K562 (cell line): ENCODE data around the gene ITGB5. TPM values are rescaled to one million over a fixed set of nuclear protein-coding genes. Genes with fewer than 3 reads are reported as not detected.

Experiments used
- ATAC-seq: fragments of 200-7000 bp; cut with Tn5 transposase; 3 replicates; pipeline ENCODE4 v1.9.1; 2020; ENCODE audit warnings: moderate library complexity
- BruUV-seq: library from RNA; stranded (reverse); fragments of 400-500 nt; replicated peaks from 2 replicates; lab custom pipeline; 2021; lab: Mats Ljungman, UMichigan
- CTCF ChIA-PET: fragments of 300-600 bp; formaldehyde crosslinking; extraction: SDS; loops from one replicate; lab custom pipeline; 2021; ENCODE audit warnings: low intra/inter-chr PET ratio; lab: Yijun Ruan, JAX
- POLR2A ChIA-PET: fragments of 300-600, 350-650 bp; sonication (Branson Sonifier 250); formaldehyde crosslinking; extraction: SDS; loops from one replicate; lab custom pipeline; 2021; ENCODE audit warnings: antibody characterized with exemption, inconsistent platforms; lab: Yijun Ruan, JAX
- DNase-seq, 4 experiments: peaks; one replicate each; pipeline versions ENCODE4 v3.0.0 to v3.0.0-alpha.2; 2011 to 2018; ENCODE audit warnings: low spot score in 3 of 4, mixed read lengths in 3 of 4; ENCODE audit errors: extremely low read depth in 1 of 4
- FAIRE-seq: peaks from 2 replicates; lab custom pipeline; 2011; peaks lifted over from hg19 to GRCh38; lab: Jason Lieb, UNC
- H2AFZ ChIP-seq: 2 replicates; pipeline ENCODE4 v1.6.0; 2011; ENCODE audit warnings: low read depth, low read length, control low read depth, inconsistent platforms
- H3K27ac ChIP-seq: fragments of 200-600 bp; 3 replicates; pipeline ENCODE4 v1.8.0; 2011; ENCODE audit warnings: low read depth, mild to moderate bottlenecking, control low read depth, inconsistent platforms, low read length, moderate library complexity, mixed read lengths; ENCODE audit errors: extremely low read depth
- H3K27me3 ChIP-seq, 2 experiments: fragments of 300-600 bp in 1 of 2; 2 replicates in 1 of 2; 3 replicates in 1 of 2; pipeline versions ENCODE4 v1.6.0 to v1.8.0; 2011; ENCODE audit warnings: inconsistent platforms in 2 of 2, low read length in 2 of 2, mild to moderate bottlenecking in 1 of 2, mixed read lengths in 1 of 2, moderate library complexity in 1 of 2; ENCODE audit not compliant: control insufficient read depth in 2 of 2, insufficient read depth in 2 of 2
- H3K36me3 ChIP-seq: fragments of 300-600 bp; 3 replicates; pipeline ENCODE4 v1.8.0; 2011; ENCODE audit warnings: mild to moderate bottlenecking, low read length, inconsistent platforms; ENCODE audit not compliant: control insufficient read depth, insufficient read depth
- H3K4me1 ChIP-seq, 2 experiments: fragments of 200-600 bp in 1 of 2; replicated peaks in 1 of 2; 2 replicates in 1 of 2; 3 replicates in 1 of 2; pipeline versions ENCODE4 v1.5.1 to v1.8.0; 2011; ENCODE audit warnings: inconsistent platforms in 2 of 2, low read length in 2 of 2, mild to moderate bottlenecking in 1 of 2, mixed read lengths in 1 of 2, moderate library complexity in 1 of 2; ENCODE audit not compliant: control insufficient read depth in 2 of 2, insufficient read depth in 2 of 2
- H3K4me2 ChIP-seq: 2 replicates; pipeline ENCODE4 v1.6.1; 2011; ENCODE audit warnings: low read length, control low read depth, inconsistent platforms, mixed read lengths; ENCODE audit not compliant: insufficient read depth
- H3K4me3 ChIP-seq: fragments of 200-600 bp; sonication (generic), shearing (Covaris generic); 2 replicates; pipeline ENCODE4 v1.5.1; 2016; ENCODE audit warnings: control low read depth, inconsistent platforms
- H3K79me2 ChIP-seq: fragments of 200-600 bp; 3 replicates; pipeline ENCODE4 v1.8.0; 2011; ENCODE audit warnings: low read length, inconsistent platforms; ENCODE audit not compliant: control insufficient read depth, insufficient read depth
- H3K9ac ChIP-seq, 2 experiments: 2 replicates each; pipeline versions ENCODE4 v1.6.0 to v1.6.1; 2011; ENCODE audit warnings: low read depth in 2 of 2, low read length in 2 of 2, control low read depth in 1 of 2, inconsistent platforms in 1 of 2, mild to moderate bottlenecking in 1 of 2, mixed read lengths in 1 of 2; ENCODE audit not compliant: insufficient read depth in 1 of 2
- H3K9me1 ChIP-seq: one replicate; pipeline ENCODE4 v1.6.0; 2011; ENCODE audit warnings: inconsistent platforms, mild to moderate bottlenecking, low read length, moderate library complexity; ENCODE audit not compliant: control insufficient read depth, insufficient read depth
- H3K9me3 ChIP-seq: replicated peaks from 2 replicates; pipeline ENCODE4 v1.5.1; 2011; ENCODE audit warnings: low read depth, low read length, inconsistent platforms; ENCODE audit not compliant: control insufficient read depth, insufficient read depth
- H4K20me1 ChIP-seq: replicated peaks from 2 replicates; pipeline ENCODE4 v1.6.1; 2011; ENCODE audit warnings: low read length, inconsistent platforms, mixed read lengths; ENCODE audit not compliant: control insufficient read depth, insufficient read depth
- ATF1 ChIP-seq, 2 experiments: fragments of 450-650 bp in 1 of 2; IDR thresholded peaks; 2 replicates each; pipeline ENCODE4 v1.6.1; 2016; ENCODE audit warnings: missing compliant biosample characterization in 1 of 2, missing genetic modification characterization in 1 of 2
- GTF2F1 ChIP-seq: IDR thresholded peaks from 2 replicates; pipeline ENCODE4 v1.6.1; 2011; ENCODE audit warnings: low read depth, low read length, improper control_type of control experiment
- NCOA4 ChIP-seq: fragments of 450-650 bp; IDR thresholded peaks from 2 replicates; pipeline ENCODE4 v1.6.1; 2018; ENCODE audit warnings: mild to moderate bottlenecking; ENCODE audit not compliant: partially characterized antibody
- POLR2H ChIP-seq: IDR thresholded peaks from 2 replicates; pipeline ENCODE4 v1.6.1; 2016; ENCODE audit warnings: missing genetic modification characterization, low read depth, mild to moderate bottlenecking, control low read depth, missing compliant biosample characterization, moderate library complexity
- SRF ChIP-seq, 2 experiments: fragments of 250-450, 450-650 bp in 1 of 2; sonication (Bioruptor Pico) in 1 of 2; sonication (generic) in 1 of 2; formaldehyde crosslinking; IDR thresholded peaks; 2 replicates each; pipeline versions ENCODE4 v1.5.0 to v1.5.1; 2020 to 2022; ENCODE audit warnings: mild to moderate bottlenecking in 1 of 2, missing genetic modification reagents in 1 of 2
- SRSF7 ChIP-seq: fragments of 200-400 bp; formaldehyde crosslinking; optimal IDR thresholded peaks from 2 replicates; pipeline ENCODE3; 2017; ENCODE audit warnings: mild to moderate bottlenecking, low read depth, low read length
- SUPT5H ChIP-seq: fragments of 450-650 bp; IDR thresholded peaks from 2 replicates; pipeline ENCODE4 v1.6.1; 2016
- ZBTB7A ChIP-seq: IDR thresholded peaks from 2 replicates; pipeline ENCODE4 v1.6.1; 2011; ENCODE audit warnings: low read depth, mild to moderate bottlenecking, low read length, moderate library complexity, borderline replicate concordance; ENCODE audit not compliant: control insufficient read depth
- ZEB2 ChIP-seq: fragments of 450-650 bp; IDR thresholded peaks from 2 replicates; pipeline ENCODE4 v1.6.1; 2016
- ZNF253 ChIP-seq: fragments of 250-450 bp; sonication (Bioruptor Pico); conservative IDR thresholded peaks from 2 replicates; pipeline ENCODE4 v1.6.1; 2021; ENCODE audit warnings: mild to moderate bottlenecking
- ZNF263 ChIP-seq: sonication (generic); formaldehyde crosslinking; IDR thresholded peaks from 2 replicates; pipeline ENCODE4 v1.8.0; 2022; ENCODE audit warnings: mild to moderate bottlenecking, missing genetic modification reagents, borderline replicate concordance
- ZNF586 ChIP-seq: fragments of 450-650 bp; formaldehyde crosslinking; conservative IDR thresholded peaks from 2 replicates; pipeline ENCODE4 v1.4.0; 2020; ENCODE audit warnings: mild to moderate bottlenecking, moderate library complexity
- ZSCAN29 ChIP-seq: fragments of 450-650 bp; IDR thresholded peaks from 2 replicates; pipeline ENCODE4 v1.6.1; 2017
- WGBS: fragments of 100-300 bp; shearing (Covaris generic); methylation state at CpG from one replicate; pipeline ENCODE4 v1.1.6; 2016; ENCODE audit warnings: low coverage, mixed read lengths; ENCODE audit not compliant: insufficient coverage; ENCODE audit errors: missing lambda C conversion rate; 5-methylcytosine and 5-hydroxymethylcytosine counted together
- in situ Hi-C: fragments of 300-500 bp; cut with MboI; formaldehyde crosslinking; loops from 4 replicates; pipeline ENCODE4 v1.15.0; 2018; ENCODE audit warnings: inconsistent platforms, mixed read lengths
- intact Hi-C: fragments of 100-400 bp; cut with micrococcal nuclease; formaldehyde crosslinking; loops from 2 replicates; pipeline ENCODE4 v1.14.2; 2022
- polyA plus RNA-seq, 8 experiments: library from polyadenylated mRNA; depleted of rRNA in 4 of 8; stranded (reverse) in 5 of 8; unstranded in 3 of 8; fragments of >200 nt; fragmentation: Nextera tagmentation in 2 of 8; fragmentation: Illumina TruSeq in 1 of 8; extraction: Ambion mirVana in 2 of 8; extraction: Trizol in 1 of 8; gene quantifications; 2 replicates each; pipeline versions ENCODE4 v1.2.1 to v1.2.3, GENCODE V29; 2011 to 2014; ENCODE audit warnings: inconsistent platforms in 1 of 8, missing spikeins in 1 of 8
- total RNA-seq, 7 experiments: library from RNA; depleted of rRNA in 6 of 7; stranded (reverse); fragments of >200 nt in 6 of 7; fragmentation: Illumina TruSeq in 2 of 7; extraction: Trizol in 2 of 7; gene quantifications; 2 replicates each; pipeline versions ENCODE4 v1.2.1 to v1.2.3, GENCODE V29; 2011 to 2021; ENCODE audit warnings: low replicate concordance in 1 of 7
- TF ChIP-seq, protein P1 (sequence below): fragments of 250-450 bp; sonication (Bioruptor Pico); IDR thresholded peaks from 2 replicates; pipeline ENCODE4 v1.5.0; 2021; ENCODE audit warnings: mild to moderate bottlenecking, moderate library complexity
- TF ChIP-seq, protein P2 (sequence below), 3 experiments: IDR thresholded peaks in 2 of 3; conservative IDR thresholded peaks in 1 of 3; 2 replicates each; pipeline ENCODE4 v1.5.1; 2011 to 2012; ENCODE audit warnings: low read length in 3 of 3, mild to moderate bottlenecking in 3 of 3, control low read depth in 2 of 3, improper control_type of control experiment in 1 of 3, inconsistent platforms in 1 of 3, low read depth in 1 of 3, mixed read lengths in 1 of 3, moderate library complexity in 1 of 3; ENCODE audit not compliant: insufficient read depth in 2 of 3
- TF ChIP-seq, protein P3 (sequence below): fragments of 250-450 bp; sonication (Bioruptor Pico); IDR thresholded peaks from 2 replicates; pipeline ENCODE4 v1.8.0; 2022; ENCODE audit warnings: moderate library complexity, mild to moderate bottlenecking, inconsistent platforms

ITGB5 gene
- total and polyA plus RNA-seq, 9 of the 15 experiments (the other 6 are each of a cell fraction or from before 2014, with no cell fraction given): 1.7 to 46.8 (median 9.9) TPM

DNA sequence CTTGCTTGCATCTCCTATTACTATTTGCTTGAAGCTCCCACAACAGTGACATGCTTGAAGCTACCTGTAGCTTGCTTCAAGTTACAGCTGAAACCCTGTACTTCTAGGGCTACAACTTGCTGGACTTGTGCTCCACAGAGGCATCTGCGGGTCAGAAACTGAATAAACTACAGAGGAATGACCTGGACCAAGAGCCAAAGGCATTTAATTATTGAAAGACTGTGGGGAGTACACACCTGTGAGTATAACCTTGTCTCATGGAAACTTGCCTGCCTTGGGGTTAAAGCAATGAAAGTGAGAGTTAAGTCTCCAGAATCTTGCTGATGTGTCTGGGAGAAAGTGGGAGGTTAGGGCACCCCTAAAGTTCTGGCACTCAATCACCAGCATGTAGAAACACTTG is 87.1 kb downstream of the ITGB5 start (continued):
- TF ChIP-seq, protein P1, sequence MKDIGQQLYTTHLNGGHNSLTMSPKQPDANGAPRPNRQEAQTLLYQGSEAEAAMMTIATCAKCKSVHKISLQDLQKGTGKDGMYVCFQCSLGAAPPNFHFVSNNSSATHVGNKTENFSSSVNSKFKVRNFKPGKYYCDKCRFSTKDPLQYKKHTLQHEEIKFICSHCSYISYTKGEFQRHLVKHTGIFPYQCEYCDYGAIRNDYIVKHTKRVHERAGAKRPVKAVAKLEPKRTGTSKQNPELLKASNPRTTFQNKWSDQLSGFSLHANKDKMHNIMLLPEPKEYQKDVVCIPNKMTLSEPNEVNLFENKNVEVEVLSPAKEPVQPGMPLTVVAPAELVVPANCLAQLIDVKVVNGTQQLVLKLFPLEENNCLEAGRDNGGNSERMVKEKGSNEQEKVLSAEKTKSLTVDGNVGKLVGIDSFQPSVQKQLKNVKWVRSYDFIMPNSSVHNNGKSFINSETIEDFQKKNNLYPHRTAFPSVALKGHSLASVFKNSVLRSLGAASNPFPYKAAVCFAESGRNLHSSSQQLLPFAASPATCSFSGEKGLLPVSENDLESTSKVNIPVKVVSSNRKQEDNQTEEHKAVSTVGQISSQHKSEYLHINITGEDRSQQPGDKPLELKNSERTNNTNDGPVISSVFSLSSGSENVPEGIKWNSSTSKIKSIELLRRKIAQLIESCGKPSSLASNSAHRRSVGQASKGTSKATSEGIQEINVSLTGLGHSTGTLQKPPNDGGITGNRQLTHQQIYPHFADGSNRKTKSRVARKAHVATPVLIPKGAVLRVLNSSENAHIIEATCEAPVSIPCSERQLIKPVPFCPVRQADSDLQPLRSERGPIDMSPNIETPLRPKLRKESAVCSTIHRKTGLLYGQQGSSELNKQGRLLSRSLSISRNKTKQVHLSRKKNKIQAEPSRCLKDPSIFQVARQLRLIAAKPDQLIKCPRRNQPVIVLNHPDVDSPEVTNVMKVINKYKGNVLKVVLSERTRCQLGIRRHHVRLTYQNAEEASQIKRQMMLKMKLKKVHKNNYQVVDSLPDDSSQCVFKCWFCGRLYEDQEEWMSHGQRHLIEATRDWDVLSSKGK: no peak
- TF ChIP-seq ZNF253 (no peak), ZEB2 (no peak), ZBTB7A (no peak)
- TF ChIP-seq, protein P2, sequence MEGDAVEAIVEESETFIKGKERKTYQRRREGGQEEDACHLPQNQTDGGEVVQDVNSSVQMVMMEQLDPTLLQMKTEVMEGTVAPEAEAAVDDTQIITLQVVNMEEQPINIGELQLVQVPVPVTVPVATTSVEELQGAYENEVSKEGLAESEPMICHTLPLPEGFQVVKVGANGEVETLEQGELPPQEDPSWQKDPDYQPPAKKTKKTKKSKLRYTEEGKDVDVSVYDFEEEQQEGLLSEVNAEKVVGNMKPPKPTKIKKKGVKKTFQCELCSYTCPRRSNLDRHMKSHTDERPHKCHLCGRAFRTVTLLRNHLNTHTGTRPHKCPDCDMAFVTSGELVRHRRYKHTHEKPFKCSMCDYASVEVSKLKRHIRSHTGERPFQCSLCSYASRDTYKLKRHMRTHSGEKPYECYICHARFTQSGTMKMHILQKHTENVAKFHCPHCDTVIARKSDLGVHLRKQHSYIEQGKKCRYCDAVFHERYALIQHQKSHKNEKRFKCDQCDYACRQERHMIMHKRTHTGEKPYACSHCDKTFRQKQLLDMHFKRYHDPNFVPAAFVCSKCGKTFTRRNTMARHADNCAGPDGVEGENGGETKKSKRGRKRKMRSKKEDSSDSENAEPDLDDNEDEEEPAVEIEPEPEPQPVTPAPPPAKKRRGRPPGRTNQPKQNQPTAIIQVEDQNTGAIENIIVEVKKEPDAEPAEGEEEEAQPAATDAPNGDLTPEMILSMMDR (IDR thresholded peaks at IDR 0.05 in 2 of 3, conservative IDR thresholded peaks at IDR 0.05 in 1 of 3; ENCODE audit: insufficient read depth in 2 of 3, low read depth in 1 of 3, low read length in 3 of 3): no peak

DNA sequence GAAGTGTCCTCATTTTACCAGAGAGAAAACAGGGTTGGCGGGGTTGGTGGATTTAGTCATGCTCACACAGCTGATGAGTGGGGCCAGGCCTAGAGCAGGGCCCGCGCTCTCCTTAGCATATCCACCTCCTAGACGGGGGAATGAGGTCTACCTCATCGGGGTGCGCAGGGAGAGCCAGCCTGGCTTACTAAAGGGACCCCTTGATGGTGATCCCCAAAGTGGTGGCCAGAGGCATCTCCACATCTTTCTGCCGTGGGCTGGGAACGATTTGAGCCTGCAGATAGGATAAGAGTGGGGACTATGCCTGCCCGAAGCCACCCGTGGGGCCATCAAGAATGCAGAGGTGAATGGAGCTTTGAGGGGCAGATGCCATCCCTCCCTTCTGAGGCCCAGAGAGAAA is 87.5 kb downstream of the ITGB5 start:
- no peak overlapping the region for H3K9ac ChIP-seq
- ChIA-PET CTCF (no interaction called here), POLR2A (no interaction called here)
- H3K4me2 ChIP-seq: no peak overlapping the region
- no peak overlapping the region for H3K4me3 ChIP-seq
- ATAC-seq: no peak
- intact Hi-C loops: no loop called here
- no TSS peak for BruUV-seq
- no peak overlapping the region for H2AFZ ChIP-seq
- 64% methylated on average over 10 of the region's 10 CpGs for WGBS
- DNase-seq: no peak
- no peaks in the 10 kb centered on the region for H3K9me3 ChIP-seq
- no peaks in the 10 kb centered on the region for H3K27me3 ChIP-seq
- H3K79me2 ChIP-seq: no peaks in the 10 kb centered on the region
- in situ Hi-C loops: no loop called here
- H4K20me1 ChIP-seq: no peaks in the 10 kb centered on the region
- H3K36me3 ChIP-seq: no peaks in the 10 kb centered on the region
- no peak for FAIRE-seq
- H3K9me1 ChIP-seq: no peaks in the 10 kb centered on the region
- no peak overlapping the region for H3K27ac ChIP-seq
- peaks cover 0 to 7% of the 10 kb centered on the region in 2 experiments; a peak in 3 of 5 replicates for H3K4me1 ChIP-seq
- TF ChIP-seq ZSCAN29: no peak
- TF ChIP-seq NCOA4: no peak
- no peak for TF ChIP-seq SRSF7
- no peak for TF ChIP-seq SRF (CRISPR knock-in tag; IDR thresholded peaks at IDR 0.05)
- TF ChIP-seq SUPT5H: no peak
- TF ChIP-seq, protein P3, sequence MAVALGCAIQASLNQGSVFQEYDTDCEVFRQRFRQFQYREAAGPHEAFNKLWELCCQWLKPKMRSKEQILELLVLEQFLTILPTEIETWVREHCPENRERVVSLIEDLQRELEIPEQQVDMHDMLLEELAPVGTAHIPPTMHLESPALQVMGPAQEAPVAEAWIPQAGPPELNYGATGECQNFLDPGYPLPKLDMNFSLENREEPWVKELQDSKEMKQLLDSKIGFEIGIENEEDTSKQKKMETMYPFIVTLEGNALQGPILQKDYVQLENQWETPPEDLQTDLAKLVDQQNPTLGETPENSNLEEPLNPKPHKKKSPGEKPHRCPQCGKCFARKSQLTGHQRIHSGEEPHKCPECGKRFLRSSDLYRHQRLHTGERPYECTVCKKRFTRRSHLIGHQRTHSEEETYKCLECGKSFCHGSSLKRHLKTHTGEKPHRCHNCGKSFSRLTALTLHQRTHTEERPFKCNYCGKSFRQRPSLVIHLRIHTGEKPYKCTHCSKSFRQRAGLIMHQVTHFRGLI (CRISPR knock-in tag): no peak
- no peak for TF ChIP-seq ZNF586 (CRISPR knock-in tag)
- no peak for TF ChIP-seq GTF2F1
- no peak for TF ChIP-seq POLR2H (tag)
- no peak for TF ChIP-seq ZNF263
- TF ChIP-seq ATF1 (CRISPR knock-in tag; IDR thresholded peaks at IDR 0.05): no peak
- no peak for TF ChIP-seq ATF1 (tag; IDR thresholded peaks at IDR 0.05)
